HG02884 (cell line): Measurements from ENCODE around the gene IL21R.
"Not testable (repeated sequence)": the region's sequence is repeated elsewhere in the genome, so short reads cannot be mapped to it uniquely, and the experiment has no call there.

Source experiments
- ATAC-seq: cut with Tn5 transposase; IDR thresholded peaks from one replicate; pipeline ENCODE4 v1.9.1; 2021; ENCODE audit warnings: mild to moderate bottlenecking, moderate library complexity; ENCODE audit not compliant: unreplicated experiment

IL21R gene

GRCh38 chr16:27374804-27375425 is 27.1 kb upstream of the IL21R start:
- no peak for ATAC-seq

GRCh38 chr16:27377666-27378485 is 24.1 kb upstream of the IL21R start:
- peak; percentile 47 for ATAC-seq

DNA sequence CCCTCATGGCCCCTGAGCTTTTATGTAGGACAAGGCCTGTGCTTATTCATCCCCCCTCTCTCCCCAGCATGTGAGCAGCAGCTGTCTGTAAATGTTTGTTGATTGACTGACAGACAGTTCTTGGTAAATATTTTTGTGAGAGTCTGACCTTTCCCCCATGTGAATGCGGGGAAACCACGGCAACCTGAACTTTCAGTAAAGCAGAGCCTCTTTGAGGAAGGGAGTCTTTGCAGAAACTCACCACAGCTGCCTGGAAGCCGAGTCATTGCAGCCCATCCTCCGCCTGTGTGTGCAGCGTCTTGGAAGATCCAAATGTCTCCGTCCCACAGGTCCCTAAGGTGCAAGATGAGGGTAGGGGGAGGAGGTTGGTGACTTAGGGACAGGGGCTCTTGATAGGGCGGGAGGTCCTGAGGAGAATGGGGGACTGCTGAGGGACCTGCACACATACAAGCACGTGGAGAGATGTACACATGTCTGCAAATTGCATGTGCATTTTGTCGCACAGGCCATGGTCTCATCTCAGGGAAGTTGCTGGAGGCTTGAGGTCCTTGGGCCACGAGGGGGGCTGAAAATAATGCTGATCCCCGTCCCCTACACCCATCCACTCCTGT is 23.0 kb upstream of the IL21R start:
- no peak for ATAC-seq

- ATAC-seq = no peak
Measured at GRCh38 chr16:27379919-27380318, 22.1 kb upstream of the IL21R start.

- no peak for ATAC-seq
Measured at GRCh38 chr16:27381236-27381635, 20.7 kb upstream of the IL21R start.

GRCh38 chr16:27381974-27382855 is 19.8 kb upstream of the IL21R start:
- ATAC-seq = no peak

DNA sequence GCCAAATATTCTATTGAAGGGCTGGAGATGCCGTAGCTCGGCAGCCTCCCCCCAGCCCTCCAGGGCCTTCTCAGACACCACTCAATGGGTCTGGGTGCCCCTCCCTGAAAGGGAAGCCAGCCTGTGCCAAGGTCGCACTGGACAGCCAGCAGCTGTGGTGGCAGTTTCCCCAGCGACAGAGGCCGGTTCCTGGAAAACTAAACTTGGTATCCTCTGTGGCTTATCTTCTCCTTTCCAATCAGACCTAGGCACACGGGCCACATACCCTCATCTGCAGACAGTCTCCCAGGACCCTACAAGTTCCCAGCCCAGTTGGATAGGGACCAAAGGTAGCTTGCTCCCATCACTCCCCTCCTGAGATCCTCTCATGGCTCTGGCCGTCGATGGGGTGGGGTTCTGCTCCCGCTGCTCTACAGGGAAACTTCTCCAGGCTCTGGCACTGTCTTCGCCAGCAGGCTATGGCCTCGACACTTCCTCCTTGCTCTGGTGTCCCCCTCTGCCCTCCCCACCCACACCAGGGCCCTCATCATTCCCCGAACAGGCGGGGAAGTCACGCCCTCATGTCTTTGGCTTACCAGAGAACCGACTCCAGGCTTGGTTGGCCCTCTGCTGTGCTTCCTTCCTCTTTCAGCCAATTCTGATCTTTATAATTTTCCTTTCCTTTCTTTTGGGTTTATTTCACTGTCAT is 18.3 kb upstream of the IL21R start:
- no peak for ATAC-seq

GRCh38 chr16:27384425-27384824 is 17.5 kb upstream of the IL21R start:
- no peak for ATAC-seq

DNA sequence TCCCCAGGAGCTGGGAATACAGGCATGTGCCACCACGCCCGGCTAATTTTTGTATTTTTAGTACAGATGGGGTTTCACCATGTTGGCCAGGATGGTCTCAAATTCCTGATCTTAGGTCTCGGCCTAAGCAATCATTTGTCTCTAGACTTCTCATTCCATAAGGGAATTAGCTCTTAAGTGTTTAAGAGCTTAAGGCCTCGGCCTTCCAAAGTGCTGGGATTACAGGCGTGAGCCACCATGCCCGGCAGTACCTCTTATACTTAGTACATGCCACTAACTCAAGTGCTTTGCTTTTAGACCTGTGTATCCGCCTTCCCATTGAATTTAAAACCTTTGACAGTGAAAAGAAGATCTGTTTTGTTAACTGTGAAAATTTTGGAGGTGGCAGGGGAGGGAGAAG is 16.6 kb upstream of the IL21R start:
- ATAC-seq = no peak

DNA sequence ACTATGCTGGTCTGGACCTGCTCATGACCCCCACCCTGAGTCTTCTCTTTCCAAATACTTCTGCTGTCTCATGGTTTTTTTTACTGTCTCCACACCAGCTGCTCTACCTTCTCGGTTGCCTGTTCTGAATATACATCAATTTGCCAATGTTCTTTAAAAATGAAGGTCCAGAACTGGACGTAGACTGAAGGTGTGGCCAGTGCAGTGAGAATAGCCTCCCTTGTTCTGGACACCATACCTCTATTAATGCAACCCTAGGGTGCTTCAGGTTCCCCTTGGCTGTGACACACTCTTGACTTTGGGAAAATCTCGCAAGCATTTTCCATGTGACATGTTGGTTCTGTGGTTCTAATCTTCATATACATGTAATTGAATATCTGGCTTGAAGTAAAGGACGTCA is 15.3 kb upstream of the IL21R start:
- no peak for ATAC-seq

GRCh38 chr16:27387724-27388123 is 14.2 kb upstream of the IL21R start:
- ATAC-seq = peak; percentile 88

GRCh38 chr16:27389272-27389961 is 12.6 kb upstream of the IL21R start:
- no peak for ATAC-seq

DNA sequence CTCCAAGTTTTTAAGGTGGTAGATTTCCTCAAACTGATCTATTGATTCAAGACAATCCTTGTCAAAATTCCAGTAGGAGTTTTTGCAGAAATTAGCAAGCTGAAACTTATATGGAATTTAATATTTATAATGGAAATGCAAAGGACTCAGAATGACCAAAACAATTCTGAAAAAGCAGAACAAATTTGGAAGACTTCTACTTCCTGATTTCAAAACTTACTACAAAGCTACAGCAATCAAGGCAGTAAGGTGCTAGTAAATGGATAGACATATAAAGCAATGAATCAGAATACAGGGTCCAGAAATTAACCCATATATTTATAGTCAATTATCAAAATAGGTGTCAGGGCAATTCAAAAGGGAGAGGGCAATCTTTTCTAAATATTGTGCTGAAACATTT is 11.8 kb upstream of the IL21R start:
- ATAC-seq = no peak

DNA sequence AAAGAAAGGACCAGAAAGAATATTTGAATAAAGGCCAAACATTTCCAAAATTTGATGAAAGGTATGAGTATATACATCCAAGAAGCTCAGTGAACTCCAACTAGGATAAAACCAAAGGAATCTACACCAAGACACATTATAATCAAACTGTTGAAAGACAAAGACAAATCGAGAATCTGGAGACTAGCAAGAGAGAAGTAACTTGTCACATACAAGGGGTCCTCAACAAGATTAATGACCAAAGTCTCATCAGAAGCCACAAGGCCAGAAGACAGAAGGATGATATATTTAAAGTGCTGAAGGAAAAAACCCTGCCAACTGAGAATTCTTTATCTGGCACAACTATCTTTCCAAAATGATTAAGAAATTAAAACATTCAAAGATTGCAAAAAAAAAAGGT is 9.3 kb upstream of the IL21R start:
- ATAC-seq = no peak

DNA sequence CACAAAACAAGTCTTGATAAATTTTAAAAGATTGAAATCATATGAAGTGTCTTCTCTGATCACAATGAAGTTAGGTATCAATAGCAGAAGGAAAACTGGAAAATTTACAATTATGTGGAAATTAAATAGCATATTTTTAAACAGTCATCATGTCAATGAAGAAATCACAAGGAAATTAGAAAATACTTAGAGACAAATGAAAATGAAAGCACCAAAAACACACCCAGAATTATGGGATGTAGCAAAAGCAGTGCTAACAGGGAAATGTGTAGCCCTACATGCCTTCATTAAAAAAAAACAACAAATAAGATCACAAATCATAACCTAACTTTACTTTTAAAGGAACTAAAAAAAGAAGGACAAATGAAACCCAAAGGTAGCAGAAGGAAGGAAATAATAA is 7.5 kb upstream of the IL21R start:
- ATAC-seq = no peak

GRCh38 chr16:27398341-27398893 is 3.6 kb upstream of the IL21R start:
- not testable (repeated sequence) for ATAC-seq

DNA sequence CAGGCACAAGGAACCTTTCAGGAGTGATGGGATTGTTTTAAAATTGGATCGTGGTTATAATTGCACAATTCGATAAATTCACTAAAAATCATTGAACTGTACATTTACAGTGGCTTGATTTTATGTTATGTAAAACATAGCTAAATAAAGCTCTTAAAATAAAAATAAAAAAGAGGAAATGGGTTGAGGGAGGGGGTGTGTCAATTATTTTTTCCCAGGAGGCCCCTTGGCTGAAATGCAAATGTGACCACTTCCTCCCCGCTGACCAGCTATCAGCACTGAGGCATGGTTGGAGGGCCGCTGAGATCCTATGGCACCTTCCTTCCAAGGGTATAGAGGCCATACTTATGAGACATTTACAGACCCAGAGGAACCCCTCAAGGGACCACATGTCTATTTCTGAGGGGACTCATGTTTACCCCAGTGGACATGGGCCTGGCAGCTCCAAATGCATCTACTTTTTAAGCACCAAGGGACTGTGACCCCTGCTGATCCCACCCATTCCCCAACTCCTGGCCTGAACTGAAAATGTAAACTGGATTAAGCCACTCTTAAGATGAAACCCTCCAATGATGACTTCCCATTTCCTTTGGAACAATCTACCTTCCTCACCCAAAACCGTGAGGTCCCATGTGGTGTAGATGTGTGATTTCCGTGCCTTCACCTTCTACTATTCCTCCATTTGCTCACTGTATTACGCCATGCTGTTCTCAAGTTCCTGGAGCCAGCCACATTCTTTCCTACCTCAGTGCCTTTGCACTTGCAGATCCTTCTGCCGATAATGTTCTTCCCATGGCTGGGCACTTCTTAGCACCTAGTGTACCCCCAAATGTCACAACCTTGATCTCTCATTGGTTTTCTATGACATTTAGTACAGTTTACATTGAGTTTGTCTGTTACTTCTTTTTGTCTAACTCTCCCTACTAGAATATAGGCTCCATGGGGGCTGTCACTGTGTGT is 2.8 kb upstream of the IL21R start:
- no peak for ATAC-seq

DNA sequence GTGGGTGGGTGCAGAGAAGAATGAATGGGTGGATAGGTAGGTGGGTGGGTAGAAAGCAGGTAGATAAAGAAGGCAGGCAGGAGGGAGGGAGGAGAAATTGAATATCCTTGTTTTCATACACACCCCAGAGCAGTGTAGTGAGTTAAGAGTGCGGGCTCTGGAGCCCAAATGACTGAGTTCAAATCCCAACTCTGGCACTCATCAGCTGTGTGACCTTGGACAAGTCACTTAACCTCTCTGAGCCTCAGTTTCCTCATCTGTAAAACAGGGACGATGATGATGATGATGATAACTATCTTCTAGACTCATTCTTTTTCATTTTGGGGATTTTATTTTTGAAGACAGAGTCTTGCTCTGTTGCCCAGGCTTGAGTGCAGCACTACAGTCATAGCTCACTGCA is 2.0 kb upstream of the IL21R start:
- no peak for ATAC-seq
